Upper lobe of left lung (tissue), 6 donors: ENCODE data around the gene U2AF1. TPM values are rescaled to one million over a fixed set of nuclear protein-coding genes. Genes with fewer than 3 reads are reported as not detected.
"Not testable (repeated sequence)": the region's sequence is repeated elsewhere in the genome, so short reads cannot be mapped to it uniquely, and the experiment has no call there.

Source experiments
- ATAC-seq, 2 donors: fragments of 200-7000 bp; cut with Tn5 transposase; one replicate each; pipeline ENCODE4 v1.9.1; 2022; ENCODE audit warnings: mild to moderate bottlenecking in 2 of 2, moderate library complexity in 2 of 2; ENCODE audit not compliant: low FRiP score in 2 of 2
- DNase-seq, 2 donors: peaks; one replicate each; pipeline ENCODE4 v3.0.0-alpha.2; 2019 to 2020
- H3K27ac ChIP-seq, 4 donors: fragments of 200-600 bp; sonication (generic); one replicate each; pipeline ENCODE4 v1.5.1; 2016 to 2019
- H3K27me3 ChIP-seq, 4 donors: fragments of 200-600 bp; sonication (generic); one replicate each; pipeline ENCODE4 v1.5.1; 2017 to 2019
- H3K36me3 ChIP-seq, 4 donors: fragments of 200-600 bp; sonication (generic); one replicate each; pipeline ENCODE4 v1.5.1; 2016 to 2019
- H3K4me1 ChIP-seq, 4 donors: fragments of 200-600 bp; sonication (generic); one replicate each; pipeline ENCODE4 v1.5.1; 2018 to 2019
- H3K4me3 ChIP-seq, 4 donors: fragments of 200-600 bp; sonication (generic); one replicate each; pipeline ENCODE4 v1.5.1; 2017 to 2019; ENCODE audit warnings: mild to moderate bottlenecking in 2 of 4, moderate library complexity in 1 of 4
- H3K9me3 ChIP-seq, 4 donors: fragments of 200-600 bp; sonication (generic); one replicate each; pipeline ENCODE4 v1.5.1; 2018 to 2019
- WGBS, 2 donors: methylation state at CpG; one replicate each; pipeline ENCODE4 v1.1.5; 2017 to 2018; 5-methylcytosine and 5-hydroxymethylcytosine counted together
- total RNA-seq, 6 donors: library from RNA; depleted of rRNA in 4 of 6; stranded (reverse); fragments of >200 nt in 4 of 6; gene quantifications; one replicate each; pipeline versions ENCODE4 v1.1.0 to v1.2.1, GENCODE V29; 2016 to 2021
- donor health status: DM: no; HTN: no; CAD: no; lungs with moderate emphysema.
- donor health status: DM: no; HTN: yes; CAD: no; lungs with severe emphysema.

U2AF1 gene
- total RNA-seq, 6 donors from 2014 or later = 8.9 to 78.6 (median 58.1) TPM

DNA sequence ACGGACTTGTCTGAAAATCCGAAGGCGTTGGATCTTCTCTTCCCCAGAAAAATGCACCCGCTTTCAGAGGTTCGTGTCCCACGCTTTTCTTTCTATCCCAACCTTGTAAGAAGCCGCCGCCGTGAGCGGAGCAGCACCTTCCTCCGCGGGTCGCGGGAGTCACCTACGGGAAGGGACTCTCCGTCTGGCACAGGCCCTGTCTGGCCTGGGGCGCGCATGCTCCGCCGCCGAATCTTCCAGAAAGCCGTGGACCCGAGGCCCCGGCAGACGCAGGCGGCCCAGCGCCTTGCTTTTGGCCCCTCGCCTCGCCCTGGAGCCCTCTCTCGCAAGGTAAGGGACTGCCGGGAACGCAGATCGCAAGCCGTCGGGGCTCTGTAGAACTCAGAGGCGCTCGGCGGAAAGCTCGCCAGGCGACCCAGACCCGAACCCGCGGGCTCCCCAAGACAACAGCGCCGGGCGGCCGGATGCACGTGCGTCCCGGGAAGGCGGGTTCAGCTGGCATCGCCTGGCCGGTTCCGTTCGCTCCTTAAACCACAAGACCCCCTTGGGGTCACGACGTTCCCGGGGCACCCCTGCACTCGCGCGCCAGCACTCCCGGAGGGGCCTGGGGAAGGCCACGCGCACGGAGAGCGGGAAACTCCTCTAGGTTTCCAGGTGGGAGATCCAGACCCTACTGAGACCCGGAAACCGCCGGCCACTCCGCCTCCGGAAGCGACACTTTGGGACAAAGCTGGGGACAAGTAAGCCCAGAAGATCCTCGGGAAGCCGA is 32.8 kb downstream of the U2AF1 start:
- not testable (repeated sequence) for H3K27me3 ChIP-seq, H3K9me3 ChIP-seq, H3K4me1 ChIP-seq, H3K4me3 ChIP-seq, H3K27ac ChIP-seq, DNase-seq, H3K36me3 ChIP-seq
- no CpG with 5 or more reads among the region's 74 CpGs for WGBS, 2 donors
- ATAC-seq = peak in 1 of 2 donors; percentile 38

GRCh38 chr21:43072742-43073141 is 34.6 kb downstream of the U2AF1 start:
- H3K27me3 ChIP-seq, DNase-seq, ATAC-seq, H3K4me1 ChIP-seq, H3K4me3 ChIP-seq, H3K36me3 ChIP-seq, H3K9me3 ChIP-seq, H3K27ac ChIP-seq: not testable (repeated sequence)
- WGBS, 2 donors = no CpG with 5 or more reads among the region's 11 CpGs

DNA sequence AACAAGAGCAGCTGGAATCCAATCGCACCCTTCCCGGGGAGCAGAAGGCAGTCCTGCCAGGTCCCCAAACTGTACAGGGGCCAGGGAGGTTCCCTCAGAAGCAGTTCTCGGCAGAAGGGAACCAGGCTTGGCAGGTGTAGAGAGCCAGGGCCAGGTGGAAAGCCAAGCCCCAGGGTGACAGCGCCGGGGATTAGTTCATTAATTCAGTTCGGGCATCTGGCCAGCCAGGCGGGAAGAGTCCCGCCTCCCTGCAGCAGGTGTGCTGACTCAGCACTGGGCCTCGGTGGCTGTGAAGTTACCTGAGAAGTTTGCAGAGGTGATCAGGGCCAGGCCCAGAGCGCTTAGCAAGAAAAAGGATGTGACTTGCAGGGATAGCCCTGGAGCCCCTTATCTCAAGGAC is 37.7 kb downstream of the U2AF1 start:
- ATAC-seq = not testable (repeated sequence)
- 100% methylated on average over 1 of the region's 10 CpGs; no CpG with 5 or more reads in 1 of the 2 donors for WGBS, 2 donors

GRCh38 chr21:43068065-43068464 is 39.3 kb downstream of the U2AF1 start:
- WGBS, 2 donors = 89% methylated on average over 4 of the region's 12 CpGs; no CpG with 5 or more reads in 1 of the 2 donors
- not testable (repeated sequence) for DNase-seq, H3K4me3 ChIP-seq

More for the DNA sequence above, 37.7 kb downstream of the U2AF1 start:
- not testable (repeated sequence) for H3K27me3 ChIP-seq, H3K36me3 ChIP-seq, H3K4me3 ChIP-seq, H3K9me3 ChIP-seq, DNase-seq, H3K27ac ChIP-seq, H3K4me1 ChIP-seq

DNA sequence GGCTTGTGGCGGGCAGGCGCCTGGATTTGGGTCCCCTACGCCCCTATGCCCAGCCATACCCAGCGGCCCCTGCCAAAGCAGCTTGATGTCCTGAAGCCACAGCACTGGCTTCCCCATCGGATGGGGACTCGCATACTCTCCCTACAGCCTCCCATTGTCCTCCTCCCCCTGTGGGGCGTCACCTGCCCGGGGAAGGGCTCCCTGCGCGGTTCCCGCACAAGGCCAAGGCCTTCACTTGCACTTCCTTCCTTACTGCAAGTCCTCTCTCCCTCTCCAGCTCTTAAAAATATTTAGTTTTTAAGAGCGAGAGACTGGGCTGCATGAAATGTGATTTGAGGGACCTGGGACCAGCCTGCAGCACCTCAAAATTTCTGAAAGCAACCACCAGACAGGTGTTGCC is 40.7 kb downstream of the U2AF1 start:
- 68 to 83% methylated on average over 6 to 8 of the region's 12 CpGs for WGBS, 2 donors
- not testable (repeated sequence) for H3K4me3 ChIP-seq, H3K27ac ChIP-seq, H3K4me1 ChIP-seq, H3K9me3 ChIP-seq, H3K27me3 ChIP-seq, H3K36me3 ChIP-seq, ATAC-seq
- DNase-seq = peak; percentile 15 to 45

More at GRCh38 chr21:43068065-43068464, 39.3 kb downstream of the U2AF1 start:
- H3K36me3 ChIP-seq, H3K27ac ChIP-seq, H3K27me3 ChIP-seq, H3K9me3 ChIP-seq, H3K4me1 ChIP-seq, ATAC-seq: not testable (repeated sequence)

DNA sequence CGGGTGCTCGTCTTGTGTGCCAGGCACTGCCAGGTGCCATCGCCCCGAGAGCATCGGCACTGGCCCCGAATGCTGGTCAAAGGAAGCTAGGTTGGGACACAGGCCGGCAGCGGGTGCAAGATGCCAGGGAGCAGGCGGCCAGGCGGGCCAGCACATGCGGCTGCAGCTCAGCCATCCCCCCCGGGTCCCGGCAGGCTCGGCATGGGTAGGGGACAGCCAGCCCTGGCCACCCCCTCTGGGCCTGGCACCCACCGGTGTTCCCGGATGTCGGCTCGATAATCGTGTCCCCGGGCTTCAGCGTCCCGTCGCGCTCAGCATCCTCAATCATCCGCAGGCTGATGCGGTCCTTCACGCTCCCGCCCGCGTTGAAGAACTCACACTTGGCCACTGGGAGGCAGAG is 41.4 kb downstream of the U2AF1 start:
- WGBS, 2 donors = no CpG with 5 or more reads among the region's 30 CpGs
- not testable (repeated sequence) for H3K36me3 ChIP-seq, H3K27me3 ChIP-seq, H3K27ac ChIP-seq, ATAC-seq, H3K9me3 ChIP-seq, H3K4me3 ChIP-seq, H3K4me1 ChIP-seq
- peak in 1 of 2 donors; percentile 67 for DNase-seq

- H3K36me3 ChIP-seq, H3K4me1 ChIP-seq, DNase-seq, H3K9me3 ChIP-seq, ATAC-seq, H3K4me3 ChIP-seq, H3K27ac ChIP-seq, H3K27me3 ChIP-seq: not testable (repeated sequence)
- WGBS, 2 donors = no CpG with 5 or more reads among the region's 22 CpGs
Observed at GRCh38 chr21:43064265-43064917, 43.0 kb downstream of the U2AF1 start.

- 100% methylated on average over 2 of the region's 28 CpGs; no CpG with 5 or more reads in 1 of the 2 donors for WGBS, 2 donors
- H3K4me1 ChIP-seq, H3K27ac ChIP-seq, H3K4me3 ChIP-seq, DNase-seq, H3K9me3 ChIP-seq, H3K27me3 ChIP-seq, H3K36me3 ChIP-seq, ATAC-seq: not testable (repeated sequence)
Observed at GRCh38 chr21:43062955-43063664, 44.3 kb downstream of the U2AF1 start.

- H3K4me3 ChIP-seq, H3K27me3 ChIP-seq, H3K9me3 ChIP-seq, ATAC-seq, H3K36me3 ChIP-seq, H3K4me1 ChIP-seq, H3K27ac ChIP-seq, DNase-seq: not testable (repeated sequence)
- no CpG with 5 or more reads among the region's 13 CpGs for WGBS, 2 donors
Observed at GRCh38 chr21:43053112-43053511, 54.3 kb downstream of the U2AF1 start.

DNA sequence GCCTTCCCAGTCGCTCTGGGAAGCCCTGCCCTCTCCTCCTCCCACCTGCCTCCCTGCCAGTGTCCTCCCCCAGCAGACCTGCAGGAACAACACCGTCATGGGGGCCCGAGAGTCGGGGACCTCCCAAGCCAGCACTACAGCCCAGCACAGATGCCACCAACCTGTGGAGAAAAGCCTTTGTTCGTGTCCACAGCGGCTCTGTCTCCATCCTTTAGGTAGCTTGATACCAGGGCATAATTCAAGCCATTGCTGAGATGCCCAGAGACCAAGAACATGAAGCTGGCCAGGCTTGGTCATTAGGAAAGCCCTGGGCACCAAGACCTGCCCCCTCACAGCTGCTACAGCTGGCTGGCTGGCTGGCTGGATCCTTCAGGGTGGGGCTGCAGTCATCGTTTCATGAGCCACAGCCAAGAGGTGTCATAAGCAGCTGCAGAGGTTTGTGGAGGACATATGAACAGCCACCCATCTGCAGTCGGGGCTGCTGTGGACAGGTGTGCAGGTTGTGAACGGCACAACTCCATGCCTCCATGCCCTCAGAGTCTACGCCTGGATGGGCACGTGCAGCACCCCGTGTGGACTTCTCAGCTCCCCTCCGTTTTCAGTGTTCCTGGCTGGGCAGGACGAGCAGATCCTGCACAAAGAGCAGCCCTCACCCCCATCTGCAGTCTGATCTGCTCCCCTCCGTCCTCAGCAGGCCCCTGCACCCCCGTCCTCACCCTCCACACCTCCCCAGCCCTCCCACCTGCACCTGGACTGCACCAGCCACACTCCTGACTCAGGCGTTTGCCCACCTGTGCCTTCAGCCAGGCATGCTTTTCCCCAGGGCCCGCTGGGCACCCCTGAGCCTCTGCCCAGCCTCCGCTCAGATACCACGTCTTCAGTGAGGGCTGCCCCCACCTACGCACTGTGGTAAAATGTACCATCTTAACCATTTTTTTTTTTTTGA is 61.2 kb downstream of the U2AF1 start:
- not testable (repeated sequence) for H3K9me3 ChIP-seq, H3K4me3 ChIP-seq, H3K36me3 ChIP-seq, H3K27me3 ChIP-seq, H3K4me1 ChIP-seq
- H3K27ac ChIP-seq = peak overlapping the region in 2 of 4 donors; percentile 44 to 68
- DNase-seq (peak in 1 of 2 donors; percentile 51), ATAC-seq (peak; percentile 31 to 53)
- 45 to 60% methylated on average over 4 to 8 of the region's 21 CpGs for WGBS, 2 donors

- H3K4me3 ChIP-seq, H3K4me1 ChIP-seq, H3K9me3 ChIP-seq, H3K27me3 ChIP-seq, DNase-seq, H3K36me3 ChIP-seq: not testable (repeated sequence)
- no CpG with 5 or more reads among the region's 17 CpGs for WGBS, 2 donors
- ATAC-seq = peak; percentile 82 to 88
- peak overlapping the region in 2 of 4 donors; percentile 49 to 68 for H3K27ac ChIP-seq
Observed at GRCh38 chr21:43045165-43045875, 62.0 kb downstream of the U2AF1 start.

DNA sequence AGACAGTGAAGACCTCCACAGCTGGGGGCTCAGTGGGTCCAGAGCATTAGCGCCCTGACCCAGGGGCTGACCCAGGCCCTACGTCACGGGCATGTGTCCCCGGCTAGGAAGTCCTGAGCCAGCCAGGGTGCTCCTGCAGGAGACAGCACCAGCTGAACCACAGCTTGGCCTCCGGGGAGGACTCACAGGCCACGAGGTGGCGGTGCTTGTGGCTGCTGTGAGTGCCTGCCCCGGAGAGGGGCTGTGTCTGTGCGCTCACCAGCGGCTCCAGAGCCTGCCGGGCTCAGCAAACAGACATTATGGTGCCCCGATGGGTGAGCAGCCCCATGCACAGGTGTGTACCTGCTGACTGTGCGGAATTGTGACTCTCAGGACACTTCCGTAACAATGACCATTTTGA is 62.8 kb downstream of the U2AF1 start:
- not testable (repeated sequence) for H3K27me3 ChIP-seq, H3K4me3 ChIP-seq, H3K4me1 ChIP-seq, H3K36me3 ChIP-seq, H3K27ac ChIP-seq, ATAC-seq, H3K9me3 ChIP-seq, DNase-seq
- WGBS, 2 donors = no CpG with 5 or more reads among the region's 14 CpGs
